Testis (tissue), 3 donors: ENCODE measurements around the gene FAM76B. TPM values are rescaled to one million over a fixed set of nuclear protein-coding genes. Genes with fewer than 3 reads are reported as not detected.

ENCODE experiments used
- DNase-seq: peaks from one replicate; pipeline ENCODE4 v3.0.0-alpha.2; 2019
- H3K27ac ChIP-seq, 2 donors: fragments of 200-600 bp; sonication (generic); one replicate each; pipeline ENCODE4 v1.5.1; 2019
- H3K27me3 ChIP-seq: fragments of 200-600 bp; sonication (generic); one replicate; pipeline ENCODE4 v1.5.1; 2019
- H3K36me3 ChIP-seq: fragments of 200-600 bp; sonication (generic); one replicate; pipeline ENCODE4 v1.5.1; 2017; ENCODE audit warnings: low read depth; ENCODE audit errors: missing control alignments
- H3K4me1 ChIP-seq: fragments of 200-600 bp; sonication (generic); one replicate; pipeline ENCODE4 v1.5.1; 2019
- H3K4me3 ChIP-seq, 2 donors: fragments of 200-600 bp; sonication (generic); one replicate each; pipeline ENCODE4 v1.5.1; 2017 to 2019
- H3K9me3 ChIP-seq: fragments of 200-600 bp; sonication (generic); one replicate; pipeline ENCODE4 v1.5.1; 2017
- POLR2A ChIP-seq: fragments of 450-650 bp; IDR thresholded peaks from one replicate; pipeline ENCODE4 v1.6.1; 2017; ENCODE audit warnings: antibody characterized with exemption, mild to moderate bottlenecking, moderate library complexity
- WGBS, 2 donors: methylation state at CpG; one replicate each; pipeline ENCODE4 v1.1.5; 2018; 5-methylcytosine and 5-hydroxymethylcytosine counted together
- intact Hi-C: fragments of 100-400 bp; cut with DNase I; formaldehyde crosslinking; loops from one replicate; pipeline ENCODE4 v1.15.1; 2023; ENCODE audit warnings: low total_unique reads
- polyA plus RNA-seq: library from polyadenylated mRNA; stranded (reverse); fragments of 350-450 nt; fragmentation: Illumina TruSeq; extraction: RNeasy Lipid Tissue Mini Kit (QIAGEN cat#74804); gene quantifications from one replicate; pipeline ENCODE4 v1.2.3, GENCODE V29; 2014; ENCODE audit warnings: low read depth, low replicate concordance; ENCODE audit not compliant: insufficient read depth
- total RNA-seq, 2 donors: library from RNA; depleted of rRNA; stranded (reverse); fragments of >200 nt; gene quantifications; one replicate each; pipeline ENCODE4 v1.2.3, GENCODE V29; 2016
- TF ChIP-seq, protein P1 (sequence below), 3 experiments: fragments of 450-650 bp in 2 of 3; fragments of 200-600 bp in 1 of 3; sonication (generic) in 1 of 3; IDR thresholded peaks; one replicate each; pipeline ENCODE4 v1.5.1; 2016 to 2019; ENCODE audit warnings: antibody characterized with exemption in 3 of 3, mild to moderate bottlenecking in 2 of 3, moderate library complexity in 1 of 3

FAM76B gene
- total and polyA plus RNA-seq, 3 donors from 2014 or later: 53.7 to 122 (median 81.0) TPM

DNA sequence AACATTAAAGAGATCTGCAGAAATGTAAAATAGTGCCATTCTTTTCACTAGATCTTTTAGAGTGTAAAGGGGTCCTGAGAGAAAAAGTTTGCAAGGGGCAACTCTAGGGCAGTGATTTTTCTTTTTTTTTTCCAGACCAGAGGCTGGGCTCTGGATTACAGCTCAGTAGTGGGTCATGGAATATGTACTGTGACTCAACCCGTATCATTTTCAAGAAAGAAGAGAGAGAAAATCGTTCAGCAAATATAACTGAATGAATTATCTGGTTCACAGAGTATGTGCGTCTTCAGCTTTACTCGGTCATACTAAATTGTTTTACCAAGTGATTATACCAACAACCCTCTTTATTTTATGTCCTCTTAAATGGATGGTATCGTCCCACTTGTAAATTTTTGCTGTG lies 4.5 kb upstream of the FAM76B start:
- TF ChIP-seq, protein P1, sequence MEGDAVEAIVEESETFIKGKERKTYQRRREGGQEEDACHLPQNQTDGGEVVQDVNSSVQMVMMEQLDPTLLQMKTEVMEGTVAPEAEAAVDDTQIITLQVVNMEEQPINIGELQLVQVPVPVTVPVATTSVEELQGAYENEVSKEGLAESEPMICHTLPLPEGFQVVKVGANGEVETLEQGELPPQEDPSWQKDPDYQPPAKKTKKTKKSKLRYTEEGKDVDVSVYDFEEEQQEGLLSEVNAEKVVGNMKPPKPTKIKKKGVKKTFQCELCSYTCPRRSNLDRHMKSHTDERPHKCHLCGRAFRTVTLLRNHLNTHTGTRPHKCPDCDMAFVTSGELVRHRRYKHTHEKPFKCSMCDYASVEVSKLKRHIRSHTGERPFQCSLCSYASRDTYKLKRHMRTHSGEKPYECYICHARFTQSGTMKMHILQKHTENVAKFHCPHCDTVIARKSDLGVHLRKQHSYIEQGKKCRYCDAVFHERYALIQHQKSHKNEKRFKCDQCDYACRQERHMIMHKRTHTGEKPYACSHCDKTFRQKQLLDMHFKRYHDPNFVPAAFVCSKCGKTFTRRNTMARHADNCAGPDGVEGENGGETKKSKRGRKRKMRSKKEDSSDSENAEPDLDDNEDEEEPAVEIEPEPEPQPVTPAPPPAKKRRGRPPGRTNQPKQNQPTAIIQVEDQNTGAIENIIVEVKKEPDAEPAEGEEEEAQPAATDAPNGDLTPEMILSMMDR (IDR thresholded peaks at IDR 0.05): no peak
- no peak for TF ChIP-seq POLR2A
- Histone ChIP-seq H3K27ac (no peak overlapping the region), H3K4me1 (peaks cover 10% of the 10 kb centered on the region), H3K36me3 (no peaks in the 10 kb centered on the region), H3K4me3 (no peak overlapping the region), H3K27me3 (no peaks in the 10 kb centered on the region), H3K9me3 (no peaks in the 10 kb centered on the region)
- WGBS, 2 donors: 86% methylated on average over 5 of the region's 5 CpGs
- no peak for DNase-seq
- intact Hi-C loops: no loop called here

DNA sequence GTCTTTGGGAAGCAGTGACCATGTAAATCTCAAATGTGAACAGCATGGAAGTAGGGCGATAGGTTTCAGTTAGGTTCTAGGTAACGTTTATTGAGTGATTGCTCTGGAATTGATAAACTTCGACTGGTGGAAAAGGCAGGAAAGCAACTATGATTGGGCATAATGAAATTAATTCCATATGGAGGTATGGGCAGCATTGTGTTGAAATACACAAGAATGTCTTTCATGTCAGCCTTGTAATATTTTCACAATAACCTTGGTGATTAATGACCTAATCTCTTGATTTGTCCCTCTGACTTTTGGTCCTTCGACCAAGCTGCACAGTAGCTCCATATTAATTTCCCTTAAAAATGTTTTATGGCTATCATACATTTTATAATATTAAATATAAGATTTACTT lies 3.5 kb upstream of the FAM76B start:
- Histone ChIP-seq H3K27ac (no peak overlapping the region), H3K4me3 (no peak overlapping the region), H3K9me3 (no peaks in the 10 kb centered on the region), H3K36me3 (no peaks in the 10 kb centered on the region), H3K4me1 (peaks cover 13% of the 10 kb centered on the region), H3K27me3 (no peaks in the 10 kb centered on the region)
- TF ChIP-seq, protein P1 (IDR thresholded peaks at IDR 0.05): no peak
- WGBS, 2 donors: 63 to 86% methylated on average over 4 of the region's 4 CpGs
- DNase-seq: no peak
- intact Hi-C loops: no loop called here

DNA sequence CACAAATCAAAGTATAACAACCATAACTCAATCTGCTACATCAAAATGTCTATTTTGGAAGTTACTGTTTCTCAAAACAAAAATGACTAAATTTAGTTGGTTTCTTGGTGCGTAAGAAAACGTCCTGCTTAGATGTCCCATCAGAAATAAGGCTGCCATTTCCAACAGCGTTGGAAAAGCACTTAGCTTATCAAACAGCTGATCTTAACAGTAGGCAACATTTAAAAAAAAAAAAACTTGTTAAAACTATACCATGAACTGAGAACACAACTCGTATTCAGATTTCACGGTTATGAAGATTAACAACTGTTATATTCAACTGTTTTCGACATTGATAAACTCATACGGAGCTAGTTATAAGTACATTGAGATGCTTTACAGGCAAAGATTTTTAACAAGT lies 3.1 kb upstream of the FAM76B start:
- Histone ChIP-seq H3K27ac (no peak overlapping the region), H3K4me3 (no peak overlapping the region), H3K36me3 (no peaks in the 10 kb centered on the region), H3K9me3 (no peaks in the 10 kb centered on the region), H3K27me3 (no peaks in the 10 kb centered on the region), H3K4me1 (peaks cover 13% of the 10 kb centered on the region)
- no peak for DNase-seq
- intact Hi-C loops: no loop called here
- TF ChIP-seq, protein P1 (IDR thresholded peaks at IDR 0.05): no peak
- TF ChIP-seq POLR2A: no peak
- 57 to 74% methylated on average over 7 of the region's 7 CpGs for WGBS, 2 donors

DNA sequence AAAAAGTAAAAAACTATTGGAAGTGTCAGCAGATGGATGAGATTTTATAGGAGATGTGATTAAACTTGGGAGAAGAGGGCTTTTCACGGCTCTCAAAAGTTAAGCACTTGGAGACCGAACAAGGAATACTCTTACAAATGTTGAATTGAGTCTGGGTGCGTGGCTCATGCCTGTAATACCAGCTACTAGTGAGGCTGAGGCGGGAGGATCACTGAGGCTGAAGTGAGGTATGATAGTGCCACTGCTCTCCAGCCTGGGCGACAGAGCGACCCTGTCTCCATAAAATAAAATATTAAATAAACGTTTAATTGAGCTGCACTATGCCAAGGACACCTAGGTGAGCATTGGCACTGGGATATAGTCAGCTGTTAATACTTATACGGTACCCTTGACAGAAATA lies 2.6 kb upstream of the FAM76B start:
- Histone ChIP-seq H3K4me1 (peaks cover 13% of the 10 kb centered on the region), H3K4me3 (no peak overlapping the region), H3K36me3 (no peaks in the 10 kb centered on the region), H3K9me3 (no peaks in the 10 kb centered on the region), H3K27me3 (no peaks in the 10 kb centered on the region), H3K27ac (no peak overlapping the region)
- WGBS, 2 donors: 66 to 70% methylated on average over 8 of the region's 8 CpGs
- intact Hi-C loops: no loop called here
- DNase-seq: no peak
- no peak for TF ChIP-seq POLR2A
- TF ChIP-seq, protein P1 (IDR thresholded peaks at IDR 0.05): no peak

DNA sequence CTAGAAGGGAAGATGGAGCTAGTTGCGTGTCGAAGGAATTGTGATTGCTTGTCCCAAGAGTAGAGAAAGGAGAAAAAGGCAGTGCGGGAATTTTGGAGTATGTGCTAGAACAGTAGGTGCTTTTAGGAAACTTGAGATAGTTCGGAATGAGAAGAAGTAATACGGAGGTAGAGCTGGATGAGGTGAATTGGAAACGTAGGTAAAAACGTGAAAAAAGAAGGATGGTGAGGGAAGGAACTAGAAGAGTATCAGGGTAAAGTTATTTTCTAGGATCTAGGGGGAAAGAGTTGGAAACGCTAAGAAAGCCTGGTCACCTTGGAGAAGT lies 2.1 kb upstream of the FAM76B start:
- peak overlapping the region in 1 of 2 donors; percentile 99 for H3K27ac ChIP-seq
- intact Hi-C loops: no loop called here

More for the DNA sequence above, 2.1 kb upstream of the FAM76B start:
- TF ChIP-seq, protein P1 (IDR thresholded peaks at IDR 0.05): no peak
- TF ChIP-seq POLR2A: no peak
- H3K36me3 ChIP-seq: no peaks in the 10 kb centered on the region
- 40 to 43% methylated on average over 8 of the region's 8 CpGs for WGBS, 2 donors
- no peaks in the 10 kb centered on the region for H3K9me3 ChIP-seq
- peaks cover 13% of the 10 kb centered on the region for H3K4me1 ChIP-seq
- DNase-seq: no peak
- no peaks in the 10 kb centered on the region for H3K27me3 ChIP-seq
- peak overlapping the region in 1 of 2 donors; percentile 87 for H3K4me3 ChIP-seq
